Measurements from ENCODE around the gene KIRREL1.

Gene KIRREL1

DNA sequence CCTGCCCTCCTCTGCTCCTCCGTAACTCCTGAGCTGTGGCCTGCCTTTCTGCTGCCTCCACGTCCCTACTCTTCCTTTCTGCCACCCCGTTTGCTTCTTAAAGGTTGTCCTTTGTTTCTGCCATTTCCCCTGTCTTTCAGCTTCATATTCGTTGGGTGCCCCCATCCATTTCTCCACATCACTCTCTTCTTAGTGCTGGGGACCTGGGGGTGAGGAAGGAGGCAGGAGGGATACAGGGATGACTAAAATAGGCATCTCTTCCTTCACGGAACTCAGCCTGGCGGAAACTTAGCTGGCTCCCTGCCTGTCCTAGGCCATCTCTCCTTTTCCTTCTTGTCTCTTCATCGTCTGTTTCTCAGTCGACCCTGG lies 120.3 kb downstream of the KIRREL1 start:
- no peak for DNase-seq
- TF ChIP-seq, protein P1, sequence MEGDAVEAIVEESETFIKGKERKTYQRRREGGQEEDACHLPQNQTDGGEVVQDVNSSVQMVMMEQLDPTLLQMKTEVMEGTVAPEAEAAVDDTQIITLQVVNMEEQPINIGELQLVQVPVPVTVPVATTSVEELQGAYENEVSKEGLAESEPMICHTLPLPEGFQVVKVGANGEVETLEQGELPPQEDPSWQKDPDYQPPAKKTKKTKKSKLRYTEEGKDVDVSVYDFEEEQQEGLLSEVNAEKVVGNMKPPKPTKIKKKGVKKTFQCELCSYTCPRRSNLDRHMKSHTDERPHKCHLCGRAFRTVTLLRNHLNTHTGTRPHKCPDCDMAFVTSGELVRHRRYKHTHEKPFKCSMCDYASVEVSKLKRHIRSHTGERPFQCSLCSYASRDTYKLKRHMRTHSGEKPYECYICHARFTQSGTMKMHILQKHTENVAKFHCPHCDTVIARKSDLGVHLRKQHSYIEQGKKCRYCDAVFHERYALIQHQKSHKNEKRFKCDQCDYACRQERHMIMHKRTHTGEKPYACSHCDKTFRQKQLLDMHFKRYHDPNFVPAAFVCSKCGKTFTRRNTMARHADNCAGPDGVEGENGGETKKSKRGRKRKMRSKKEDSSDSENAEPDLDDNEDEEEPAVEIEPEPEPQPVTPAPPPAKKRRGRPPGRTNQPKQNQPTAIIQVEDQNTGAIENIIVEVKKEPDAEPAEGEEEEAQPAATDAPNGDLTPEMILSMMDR (IDR thresholded peaks at IDR 0.05; ENCODE audit: low read depth, low read length) = no peak
- H3K27me3 ChIP-seq (ENCODE audit: insufficient read depth, low read depth, severe bottlenecking) = peaks cover 3% of the 10 kb centered on the region
- H3K9me3 ChIP-seq (ENCODE audit: severe bottlenecking) = peaks cover 7% of the 10 kb centered on the region
- H3K4me3 ChIP-seq (ENCODE audit: low read depth, low read length) = no peak overlapping the region
- no peak overlapping the region for H3K27ac ChIP-seq
- H3K36me3 ChIP-seq = no peaks in the 10 kb centered on the region

DNA sequence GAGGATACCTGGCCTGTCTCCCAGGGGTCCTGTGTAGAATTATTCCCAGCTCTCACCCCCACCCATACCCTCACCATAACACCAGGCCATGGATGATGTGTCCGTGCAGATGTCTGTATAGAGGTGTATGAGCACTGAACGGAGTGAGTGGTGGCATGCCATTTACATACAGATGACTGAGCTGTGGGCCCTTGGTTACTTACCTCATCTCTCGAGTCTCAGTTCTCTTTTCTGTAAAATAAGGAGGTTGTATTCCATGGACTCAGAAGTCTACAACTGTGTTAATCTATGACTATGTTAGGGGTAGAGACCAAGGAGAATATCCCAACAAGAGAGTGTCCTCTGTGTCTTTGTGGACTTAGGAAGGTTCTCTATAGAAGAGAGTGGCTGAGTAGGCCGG lies 121.7 kb downstream of the KIRREL1 start:
- H3K36me3 ChIP-seq = no peaks in the 10 kb centered on the region
- DNase-seq = no peak
- TF ChIP-seq, protein P1 (IDR thresholded peaks at IDR 0.05; ENCODE audit: low read depth, low read length) = no peak
- H3K27ac ChIP-seq = no peak overlapping the region
- peaks cover 3% of the 10 kb centered on the region for H3K9me3 ChIP-seq (ENCODE audit: severe bottlenecking)
- H3K27me3 ChIP-seq (ENCODE audit: insufficient read depth, low read depth, severe bottlenecking) = peaks cover 3% of the 10 kb centered on the region
- no peak overlapping the region for H3K4me3 ChIP-seq (ENCODE audit: low read depth, low read length)

DNA sequence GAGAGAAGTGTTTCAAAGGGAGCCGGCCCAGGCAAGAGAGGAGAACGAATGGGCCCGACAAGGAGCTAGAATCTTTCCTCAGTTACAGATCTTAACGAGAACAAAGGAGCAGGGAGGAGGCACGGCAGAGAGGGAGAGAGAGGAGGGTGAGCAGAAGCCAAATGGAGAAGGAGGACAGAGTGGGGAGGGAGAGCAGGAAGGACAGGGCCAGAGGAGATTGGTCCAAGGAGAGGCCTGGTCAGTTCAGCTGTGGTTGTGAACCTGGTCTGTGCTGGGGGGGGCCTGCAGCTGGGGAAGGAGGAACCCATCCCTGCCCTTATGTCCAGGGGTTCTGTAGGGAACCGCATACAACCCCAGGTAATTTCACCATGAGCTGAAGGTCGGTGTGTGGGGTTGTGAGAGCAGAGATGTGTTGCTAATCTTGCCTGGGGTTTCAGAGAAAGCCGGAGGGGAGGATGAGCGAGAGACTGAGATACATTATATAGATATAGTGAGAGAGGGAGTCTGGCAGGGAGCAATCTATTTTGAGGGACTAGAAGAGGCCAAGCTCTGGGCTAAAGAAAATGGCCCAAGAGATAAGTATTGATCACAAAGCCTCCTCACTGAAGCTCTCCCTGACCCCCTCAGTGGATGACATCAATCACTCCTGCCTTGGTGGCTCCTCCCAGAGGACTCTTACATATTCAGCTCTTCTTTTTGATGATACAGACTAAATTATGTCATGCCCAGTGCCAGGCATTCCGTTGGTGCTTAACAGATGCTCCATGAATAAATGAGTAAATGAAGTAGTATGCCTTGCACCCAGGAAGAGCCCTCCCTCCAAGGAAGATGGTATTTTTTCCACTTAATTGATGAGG lies 123.1 kb downstream of the KIRREL1 start:
- TF ChIP-seq, protein P1 (IDR thresholded peaks at IDR 0.05; ENCODE audit: low read depth, low read length) = no peak
- DNase-seq = no peak
- Histone ChIP-seq H3K4me3 (ENCODE audit: low read depth, low read length) (no peak overlapping the region), H3K9me3 (ENCODE audit: severe bottlenecking) (peaks cover 3% of the 10 kb centered on the region), H3K27me3 (ENCODE audit: insufficient read depth, low read depth, severe bottlenecking) (peaks cover 3% of the 10 kb centered on the region), H3K27ac (no peak overlapping the region), H3K36me3 (no peaks in the 10 kb centered on the region)

DNA sequence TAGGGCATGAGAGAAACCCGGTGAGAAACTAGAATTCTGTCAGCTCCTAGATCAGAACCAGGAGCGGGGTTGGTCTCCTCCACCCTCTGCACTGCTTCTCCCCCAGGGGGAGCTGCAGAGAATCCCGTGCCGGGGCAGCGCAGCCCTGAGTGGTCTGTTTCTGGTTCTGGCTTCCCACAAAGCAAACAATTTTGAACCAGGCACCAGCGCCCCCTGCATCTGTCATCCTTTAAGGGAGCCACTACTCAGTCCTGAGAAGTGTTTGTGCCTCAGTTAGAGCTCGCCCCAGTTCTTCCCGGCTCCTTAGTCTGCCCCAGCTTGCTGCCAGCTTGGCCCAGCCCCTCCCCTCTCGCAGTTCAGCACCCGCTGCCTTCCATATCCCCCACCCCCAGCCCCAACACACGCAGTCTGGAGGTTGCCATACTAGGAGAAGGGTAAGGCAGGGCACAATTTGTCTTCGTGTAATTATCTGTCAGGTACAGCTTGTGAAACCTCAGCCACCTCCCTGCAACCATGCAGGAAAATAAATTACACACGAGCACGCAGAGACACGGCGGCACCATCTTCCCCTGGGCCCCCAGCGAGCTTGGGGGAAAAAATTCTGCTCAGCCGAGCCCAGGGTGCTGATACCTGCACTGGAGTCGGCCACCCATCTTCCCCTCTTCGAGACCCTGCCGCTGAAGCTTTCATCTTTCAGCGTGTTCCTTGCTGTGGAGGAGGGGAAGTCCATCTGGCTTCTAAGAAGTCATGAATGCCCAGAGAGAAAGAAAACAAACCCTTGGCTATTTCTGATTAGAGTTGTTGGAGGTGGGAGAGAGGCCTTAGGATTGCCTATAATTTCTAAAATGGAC lies 124.6 kb downstream of the KIRREL1 start:
- peak; percentile 88 for DNase-seq
- peaks cover 11% of the 10 kb centered on the region for H3K27me3 ChIP-seq (ENCODE audit: insufficient read depth, low read depth, severe bottlenecking)
- no peaks in the 10 kb centered on the region for H3K9me3 ChIP-seq (ENCODE audit: severe bottlenecking)
- no peaks in the 10 kb centered on the region for H3K36me3 ChIP-seq
- H3K4me3 ChIP-seq (ENCODE audit: low read depth, low read length) = peak overlapping the region; percentile 42
- TF ChIP-seq, protein P1 (IDR thresholded peaks at IDR 0.05; ENCODE audit: low read depth, low read length) = peak; percentile 92
- no peak overlapping the region; the same call in 1 of the 2 replicates for H3K27ac ChIP-seq

DNA sequence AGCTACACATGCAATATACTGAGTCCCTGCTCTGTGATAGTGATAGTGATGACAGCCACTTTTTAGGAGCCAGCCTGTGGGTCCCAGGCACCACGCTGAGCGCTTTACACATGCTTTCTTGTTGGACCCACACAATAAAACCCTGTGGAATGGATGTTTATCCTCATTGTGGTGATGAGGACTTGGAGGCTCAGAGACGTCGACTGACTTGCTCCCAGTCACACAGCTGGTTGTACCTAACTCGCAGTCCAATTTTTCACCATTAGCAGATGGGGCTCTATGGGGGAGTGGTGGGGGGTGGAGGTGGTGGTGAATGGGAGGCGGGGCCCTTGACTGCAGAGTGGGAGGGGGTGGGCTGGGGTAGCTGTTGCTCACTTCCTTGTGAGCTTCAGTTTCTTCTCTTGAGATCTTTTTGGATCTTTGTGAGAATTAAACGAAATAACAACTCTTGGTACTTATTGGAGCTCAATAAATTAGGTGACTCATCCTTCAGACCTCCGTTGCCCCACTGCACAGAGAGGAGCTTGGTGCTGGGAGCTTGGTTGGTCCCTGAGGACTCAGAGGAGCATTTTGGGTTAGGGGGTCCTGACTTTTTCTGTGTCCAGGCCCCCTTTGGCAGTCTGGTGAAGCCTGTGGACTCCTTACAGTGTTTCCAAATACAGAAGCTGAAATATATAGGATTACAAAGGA lies 125.4 kb downstream of the KIRREL1 start:
- TF ChIP-seq, protein P1 (IDR thresholded peaks at IDR 0.05; ENCODE audit: low read depth, low read length) = no peak
- Histone ChIP-seq H3K27ac (no peak overlapping the region; the same call in 1 of the 2 replicates), H3K9me3 (ENCODE audit: severe bottlenecking) (no peaks in the 10 kb centered on the region), H3K36me3 (no peaks in the 10 kb centered on the region), H3K27me3 (ENCODE audit: insufficient read depth, low read depth, severe bottlenecking) (peaks cover 19% of the 10 kb centered on the region), H3K4me3 (ENCODE audit: low read depth, low read length) (peak overlapping the region; percentile 42)
- no peak for DNase-seq

All from WERI-Rb-1 (cell line).